Activated T-helper 2 cell treated with anti-CD3 and anti-CD28 coated beads, Interferon-gamma antibody, Interleukin-2, Interleukin-4, amounts not matched to agents 10 μg/mL and 5 μg/mL and 100 μg/mL, durations not matched to agents 14 hours and 24 hours and 36 hours (primary cell): ENCODE measurements around the gene RCBTB1. TPM values are rescaled to one million over a fixed set of nuclear protein-coding genes. Genes with fewer than 3 reads are reported as not detected.

Experiments used
- DNase-seq: peaks from one replicate; pipeline ENCODE4 v3.0.0; 2021; ENCODE audit warnings: low spot score
- H3K27ac Mint-ChIP-seq: one replicate; pipeline ENCODE4 v1.8.0; 2021; ENCODE audit warnings: mixed read lengths
- H3K27me3 Mint-ChIP-seq: one replicate; pipeline ENCODE4 v1.8.0; 2021; ENCODE audit warnings: low read depth, mixed read lengths
- H3K36me3 Mint-ChIP-seq: one replicate; pipeline ENCODE4 v1.8.0; 2021; ENCODE audit warnings: low read depth, mixed read lengths
- H3K4me1 Mint-ChIP-seq: one replicate; pipeline ENCODE4 v1.8.0; 2021; ENCODE audit warnings: low read depth, mixed read lengths
- H3K4me3 Mint-ChIP-seq: one replicate; pipeline ENCODE4 v1.8.0; 2021; ENCODE audit warnings: low read depth, mild to moderate bottlenecking, moderate library complexity, mixed read lengths
- H3K9me3 Mint-ChIP-seq: one replicate; pipeline ENCODE4 v1.8.0; 2021; ENCODE audit warnings: mixed read lengths
- intact Hi-C: fragments of 100-400 bp; cut with micrococcal nuclease; formaldehyde crosslinking; loops from one replicate; pipeline ENCODE4 v1.15.1; 2023
- total RNA-seq: library from RNA; stranded (reverse); gene quantifications from 2 replicates; pipeline ENCODE4 v1.2.3, GENCODE V29; 2022

Gene RCBTB1
- total RNA-seq, result 13.5 and 16.0 TPM in 2 replicates

- Mint-ChIP-seq H3K27ac (peak within 1 kb of the TSS; percentile 96), H3K27me3 (peaks cover 2% of the 10 kb centered on the region), H3K4me3 (peak within 1 kb of the TSS; percentile 99), H3K36me3 (peaks cover 13% of the 10 kb centered on the region), H3K4me1 (peaks cover 33% of the 10 kb centered on the region), H3K9me3 (no peaks in the 10 kb centered on the region)
- peak; percentile 68 for DNase-seq
- intact Hi-C loops, result loop anchor here (5.0 to 10.0 kb wide), 2 partner anchors 88 to 141 kb away; partner anchors contain the start of genes CAB39L, PHF11 and SETDB2
Measured at GRCh38 chr13:49585220-49586157, at the start of gene RCBTB1. Gene RCBTB1, minus strand, starts transcription at chr13:49585558. Its CDS starts 18,279 bp downstream, at chr13:49567279.

- H3K4me1 Mint-ChIP-seq, result peaks cover 11% of the 10 kb centered on the region
- intact Hi-C loops, result no loop called here
- H3K27ac Mint-ChIP-seq, result no peak overlapping the region
- H3K27me3 Mint-ChIP-seq, result no peaks in the 10 kb centered on the region
- H3K4me3 Mint-ChIP-seq, result no peak overlapping the region
- no peaks in the 10 kb centered on the region for H3K9me3 Mint-ChIP-seq
- H3K36me3 Mint-ChIP-seq, result no peaks in the 10 kb centered on the region
- DNase-seq, result no peak
Measured at GRCh38 chr13:49633710-49634109, 48.4 kb upstream of the RCBTB1 start.

- H3K9me3 Mint-ChIP-seq, result no peaks in the 10 kb centered on the region
- no peak overlapping the region for H3K27ac Mint-ChIP-seq
- H3K27me3 Mint-ChIP-seq, result no peaks in the 10 kb centered on the region
- no peak overlapping the region for H3K4me3 Mint-ChIP-seq
- intact Hi-C loops, result no loop called here
- no peaks in the 10 kb centered on the region for H3K36me3 Mint-ChIP-seq
- H3K4me1 Mint-ChIP-seq, result peaks cover 19% of the 10 kb centered on the region
- no peak for DNase-seq
Measured at GRCh38 chr13:49632156-49632555, 46.8 kb upstream of the RCBTB1 start.

GRCh38 chr13:49630580-49630979 is 45.2 kb upstream of the RCBTB1 start:
- intact Hi-C loops, result no loop called here
- no peaks in the 10 kb centered on the region for H3K9me3 Mint-ChIP-seq
- no peaks in the 10 kb centered on the region for H3K36me3 Mint-ChIP-seq
- no peak for DNase-seq
- no peaks in the 10 kb centered on the region for H3K27me3 Mint-ChIP-seq
- H3K4me1 Mint-ChIP-seq, result peaks cover 19% of the 10 kb centered on the region
- no peak overlapping the region for H3K4me3 Mint-ChIP-seq
- H3K27ac Mint-ChIP-seq, result no peak overlapping the region

- Mint-ChIP-seq H3K27me3 (no peaks in the 10 kb centered on the region), H3K4me3 (no peak overlapping the region), H3K27ac (no peak overlapping the region), H3K9me3 (no peaks in the 10 kb centered on the region), H3K36me3 (no peaks in the 10 kb centered on the region), H3K4me1 (peaks cover 15% of the 10 kb centered on the region)
- no peak for DNase-seq
- intact Hi-C loops, result no loop called here
Measured at GRCh38 chr13:49629947-49630346, 44.6 kb upstream of the RCBTB1 start.

GRCh38 chr13:49629196-49629938 is 44.0 kb upstream of the RCBTB1 start:
- H3K27ac Mint-ChIP-seq, result no peak overlapping the region
- no peaks in the 10 kb centered on the region for H3K27me3 Mint-ChIP-seq
- H3K9me3 Mint-ChIP-seq, result no peaks in the 10 kb centered on the region
- H3K36me3 Mint-ChIP-seq, result no peaks in the 10 kb centered on the region
- intact Hi-C loops, result no loop called here
- peak overlapping the region; percentile 85 for H3K4me3 Mint-ChIP-seq
- peaks cover 13% of the 10 kb centered on the region for H3K4me1 Mint-ChIP-seq
- DNase-seq, result no peak

GRCh38 chr13:49627831-49628652 is 42.7 kb upstream of the RCBTB1 start, which contains the start of gene ARL11:
Gene ARL11, plus strand, starts transcription at chr13:49628507. Its CDS starts 1,941 bp downstream, at chr13:49630448.
- intact Hi-C loops, result no loop called here
- Mint-ChIP-seq H3K36me3 (no peaks in the 10 kb centered on the region), H3K4me3 (peak within 1 kb of the TSS; percentile 85), H3K27ac (peak within 1 kb of the TSS; percentile 68), H3K9me3 (no peaks in the 10 kb centered on the region), H3K27me3 (no peaks in the 10 kb centered on the region), H3K4me1 (peaks cover 13% of the 10 kb centered on the region)
- DNase-seq, result peak; percentile 54

GRCh38 chr13:49625392-49626079 is 40.2 kb upstream of the RCBTB1 start:
- H3K27ac Mint-ChIP-seq, result no peak overlapping the region
- no peaks in the 10 kb centered on the region for H3K36me3 Mint-ChIP-seq
- no peak overlapping the region for H3K4me3 Mint-ChIP-seq
- peaks cover 4% of the 10 kb centered on the region for H3K27me3 Mint-ChIP-seq
- intact Hi-C loops, result no loop called here
- H3K4me1 Mint-ChIP-seq, result peaks cover 13% of the 10 kb centered on the region
- no peak for DNase-seq
- H3K9me3 Mint-ChIP-seq, result no peaks in the 10 kb centered on the region

GRCh38 chr13:49624229-49624628 is 38.9 kb upstream of the RCBTB1 start:
- no peaks in the 10 kb centered on the region for H3K36me3 Mint-ChIP-seq

GRCh38 chr13:49622174-49622946 is 37.0 kb upstream of the RCBTB1 start:
- H3K4me1 Mint-ChIP-seq, result no peaks in the 10 kb centered on the region

More at GRCh38 chr13:49624229-49624628, 38.9 kb upstream of the RCBTB1 start:
- DNase-seq, result no peak
- intact Hi-C loops, result no loop called here
- H3K4me1 Mint-ChIP-seq, result peaks cover 10% of the 10 kb centered on the region
- no peak overlapping the region for H3K27ac Mint-ChIP-seq
- H3K27me3 Mint-ChIP-seq, result peaks cover 4% of the 10 kb centered on the region
- H3K9me3 Mint-ChIP-seq, result no peaks in the 10 kb centered on the region
- no peak overlapping the region for H3K4me3 Mint-ChIP-seq

GRCh38 chr13:49620170-49620621 is 34.8 kb upstream of the RCBTB1 start:
- no peak for DNase-seq
- H3K4me1 Mint-ChIP-seq, result no peaks in the 10 kb centered on the region

More at GRCh38 chr13:49622174-49622946, 37.0 kb upstream of the RCBTB1 start:
- H3K4me3 Mint-ChIP-seq, result no peak overlapping the region
- intact Hi-C loops, result no loop called here
- H3K9me3 Mint-ChIP-seq, result no peaks in the 10 kb centered on the region
- no peaks in the 10 kb centered on the region for H3K36me3 Mint-ChIP-seq
- no peak overlapping the region for H3K27ac Mint-ChIP-seq
- peaks cover 4% of the 10 kb centered on the region for H3K27me3 Mint-ChIP-seq
- no peak for DNase-seq

More at GRCh38 chr13:49620170-49620621, 34.8 kb upstream of the RCBTB1 start:
- peaks cover 4% of the 10 kb centered on the region for H3K27me3 Mint-ChIP-seq
- no peak overlapping the region for H3K4me3 Mint-ChIP-seq
- no peaks in the 10 kb centered on the region for H3K36me3 Mint-ChIP-seq
- intact Hi-C loops, result no loop called here
- H3K9me3 Mint-ChIP-seq, result no peaks in the 10 kb centered on the region
- H3K27ac Mint-ChIP-seq, result no peak overlapping the region
